ENCODE measurements around the gene BTRC.

The BTRC gene

GRCh38 chr10:101538446-101538845 is 184.5 kb downstream of the BTRC start:
- TF ChIP-seq, protein P1, sequence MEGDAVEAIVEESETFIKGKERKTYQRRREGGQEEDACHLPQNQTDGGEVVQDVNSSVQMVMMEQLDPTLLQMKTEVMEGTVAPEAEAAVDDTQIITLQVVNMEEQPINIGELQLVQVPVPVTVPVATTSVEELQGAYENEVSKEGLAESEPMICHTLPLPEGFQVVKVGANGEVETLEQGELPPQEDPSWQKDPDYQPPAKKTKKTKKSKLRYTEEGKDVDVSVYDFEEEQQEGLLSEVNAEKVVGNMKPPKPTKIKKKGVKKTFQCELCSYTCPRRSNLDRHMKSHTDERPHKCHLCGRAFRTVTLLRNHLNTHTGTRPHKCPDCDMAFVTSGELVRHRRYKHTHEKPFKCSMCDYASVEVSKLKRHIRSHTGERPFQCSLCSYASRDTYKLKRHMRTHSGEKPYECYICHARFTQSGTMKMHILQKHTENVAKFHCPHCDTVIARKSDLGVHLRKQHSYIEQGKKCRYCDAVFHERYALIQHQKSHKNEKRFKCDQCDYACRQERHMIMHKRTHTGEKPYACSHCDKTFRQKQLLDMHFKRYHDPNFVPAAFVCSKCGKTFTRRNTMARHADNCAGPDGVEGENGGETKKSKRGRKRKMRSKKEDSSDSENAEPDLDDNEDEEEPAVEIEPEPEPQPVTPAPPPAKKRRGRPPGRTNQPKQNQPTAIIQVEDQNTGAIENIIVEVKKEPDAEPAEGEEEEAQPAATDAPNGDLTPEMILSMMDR (IDR thresholded peaks at IDR 0.05), result no peak
- TF ChIP-seq ZFX (IDR thresholded peaks at IDR 0.05; ENCODE audit: borderline replicate concordance), result no peak
- no peak overlapping the region for H3K27ac ChIP-seq

DNA sequence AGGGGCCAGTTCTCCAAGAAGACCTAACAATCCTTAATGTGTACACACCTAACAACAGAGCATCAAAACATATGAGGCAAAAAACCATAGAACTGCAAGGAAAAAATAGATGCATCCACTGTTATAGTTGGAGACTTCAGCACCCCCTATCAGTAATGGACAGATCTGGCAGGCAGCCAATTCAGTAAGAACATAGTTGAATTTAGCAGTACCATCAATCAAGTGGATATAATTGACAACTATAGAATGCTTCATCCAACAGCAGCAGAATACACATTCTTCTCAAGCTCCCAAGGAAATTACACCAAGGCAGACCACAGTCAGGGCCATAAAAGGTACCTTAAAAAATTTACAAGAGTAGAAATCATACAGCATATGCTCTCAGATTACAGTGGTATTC is 191.9 kb downstream of the BTRC start:
- no peak for TF ChIP-seq ZFX (IDR thresholded peaks at IDR 0.05; ENCODE audit: borderline replicate concordance)
- TF ChIP-seq, protein P1 (IDR thresholded peaks at IDR 0.05), result no peak
- H3K27ac ChIP-seq, result no peak overlapping the region

- TF ChIP-seq ZFX (IDR thresholded peaks at IDR 0.05; ENCODE audit: borderline replicate concordance), result no peak
- TF ChIP-seq, protein P1 (IDR thresholded peaks at IDR 0.05), result no peak
- H3K27ac ChIP-seq, result no peak overlapping the region
Measured at GRCh38 chr10:101550965-101551364, 197.0 kb downstream of the BTRC start.

DNA sequence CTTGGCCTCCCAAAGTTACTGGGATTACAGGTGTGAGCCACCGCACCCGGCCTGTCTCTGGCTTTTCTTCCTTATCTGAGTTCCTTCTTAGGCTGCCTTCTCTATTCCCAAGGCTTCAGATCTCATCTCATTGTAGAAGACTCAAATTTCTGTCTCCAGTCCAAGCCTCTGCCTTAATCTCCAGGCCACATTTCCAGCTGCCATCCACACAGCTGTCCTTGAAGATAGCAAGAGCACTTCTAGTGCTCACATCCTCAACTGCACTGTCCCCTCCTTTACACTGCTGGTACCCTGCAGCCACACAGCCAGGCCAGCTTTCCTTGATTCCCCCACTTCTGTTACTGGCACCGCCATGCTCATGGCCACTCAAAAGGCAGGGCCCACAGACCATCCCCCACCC is 198.5 kb downstream of the BTRC start:
- no peak overlapping the region for H3K27ac ChIP-seq
- TF ChIP-seq, protein P1 (IDR thresholded peaks at IDR 0.05), result no peak
- no peak for TF ChIP-seq ZFX (IDR thresholded peaks at IDR 0.05; ENCODE audit: borderline replicate concordance)

DNA sequence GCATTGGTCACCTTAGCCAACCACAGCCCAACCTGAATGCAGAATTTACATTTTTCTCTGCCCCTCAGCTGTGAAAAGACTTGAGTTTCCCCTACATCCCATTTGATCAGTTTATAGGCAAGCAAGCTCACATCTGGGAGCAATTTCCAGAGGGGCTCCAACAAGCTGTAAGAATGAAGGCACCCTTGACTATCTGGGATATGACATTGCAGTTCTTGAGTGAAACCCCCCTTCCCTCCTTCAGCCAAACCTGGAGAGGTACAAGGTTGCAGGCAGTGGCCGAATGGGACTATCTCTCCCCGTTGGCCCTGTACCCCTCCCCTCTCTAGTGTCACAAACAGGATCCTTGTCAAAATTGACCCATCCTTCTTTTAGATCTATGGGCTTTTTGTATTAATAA is 203.6 kb downstream of the BTRC start:
- H3K27ac ChIP-seq, result no peak overlapping the region
- no peak for TF ChIP-seq ZFX (IDR thresholded peaks at IDR 0.05; ENCODE audit: borderline replicate concordance)
- TF ChIP-seq, protein P1 (IDR thresholded peaks at IDR 0.05), result no peak

DNA sequence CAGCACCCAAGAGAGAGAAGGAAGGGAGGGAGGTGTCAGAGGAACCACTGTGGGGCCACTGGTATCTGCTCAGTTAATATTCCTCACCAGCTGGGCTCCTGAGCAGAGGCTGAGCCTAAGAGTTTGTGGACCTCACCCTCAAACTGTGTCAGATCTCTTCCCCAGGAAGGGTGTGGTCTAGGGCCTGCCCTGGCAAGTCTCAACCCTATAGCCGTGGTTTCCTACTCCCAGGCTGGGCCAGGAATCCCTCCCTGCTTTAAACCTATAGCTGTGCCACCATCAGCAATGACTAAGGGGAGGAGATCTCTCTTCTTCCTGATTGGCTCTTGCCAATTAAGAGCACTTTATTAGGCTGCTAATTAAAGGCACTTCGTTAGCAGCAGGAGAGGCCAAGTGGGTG is 204.2 kb downstream of the BTRC start:
- TF ChIP-seq ZFX (IDR thresholded peaks at IDR 0.05; ENCODE audit: borderline replicate concordance), result no peak
- TF ChIP-seq, protein P1 (IDR thresholded peaks at IDR 0.05), result no peak
- no peak overlapping the region for H3K27ac ChIP-seq

- TF ChIP-seq, protein P1 (IDR thresholded peaks at IDR 0.05), result no peak
- TF ChIP-seq ZFX (IDR thresholded peaks at IDR 0.05; ENCODE audit: borderline replicate concordance), result no peak
- no peak overlapping the region for H3K27ac ChIP-seq
Measured at GRCh38 chr10:101558671-101559595, 205.0 kb downstream of the BTRC start.
